Neural progenitor cell (in vitro differentiated cells): ENCODE measurements around the gene FAT2. TPM values are rescaled to one million over a fixed set of nuclear protein-coding genes. Genes with fewer than 3 reads are reported as not detected.

Source experiments
- DNase-seq: peaks from one replicate; pipeline ENCODE4 v3.0.0-alpha.2; 2016; ENCODE audit warnings: low spot score
- H2AFZ ChIP-seq: fragments of 200-600 bp; sonication (generic); replicated peaks from 2 replicates; pipeline ENCODE4 v1.6.1; 2016; ENCODE audit warnings: antibody characterized with exemption
- H3F3A ChIP-seq: fragments of 200-600 bp; sonication (generic); 2 replicates; pipeline ENCODE4 v1.6.1; 2016; ENCODE audit warnings: antibody characterized with exemption, low read depth
- H3K27ac ChIP-seq: fragments of 200-600 bp; sonication (generic); 2 replicates; pipeline ENCODE4 v1.5.1; 2016; ENCODE audit warnings: mild to moderate bottlenecking
- H3K27me3 ChIP-seq: fragments of 200-600 bp; sonication (generic); 2 replicates; pipeline ENCODE4 v1.6.1; 2016; ENCODE audit warnings: mild to moderate bottlenecking, moderate library complexity
- H3K36me3 ChIP-seq: fragments of 200-600 bp; sonication (generic); 2 replicates; pipeline ENCODE4 v1.5.1; 2016
- H3K4me1 ChIP-seq: fragments of 200-600 bp; sonication (generic); 2 replicates; pipeline ENCODE4 v1.6.1; 2016; ENCODE audit warnings: mixed run types
- H3K4me2 ChIP-seq: fragments of 200-600 bp; sonication (generic); 2 replicates; pipeline ENCODE4 v1.6.1; 2016
- H3K4me3 ChIP-seq: fragments of 200-600 bp; sonication (generic); 2 replicates; pipeline ENCODE4 v1.5.1; 2016
- H3K79me2 ChIP-seq: fragments of 200-600 bp; sonication (generic); 2 replicates; pipeline ENCODE4 v1.6.1; 2016; ENCODE audit warnings: low read depth
- H3K9ac ChIP-seq: fragments of 200-600 bp; sonication (generic); 2 replicates; pipeline ENCODE4 v1.6.1; 2016
- H3K9me3 ChIP-seq: fragments of 200-600 bp; sonication (generic); 2 replicates; pipeline ENCODE4 v1.5.1; 2016; ENCODE audit warnings: low read depth
- H4K20me1 ChIP-seq: fragments of 200-600 bp; sonication (generic); 2 replicates; pipeline ENCODE4 v1.6.1; 2016; ENCODE audit warnings: low read depth
- H3K27ac Mint-ChIP-seq: 3 replicates; pipeline ENCODE4 v1.8.0; 2021; ENCODE audit warnings: mixed read lengths
- H3K27me3 Mint-ChIP-seq: 2 replicates; pipeline ENCODE4 v1.8.0; 2022; ENCODE audit warnings: low read depth, mild to moderate bottlenecking, inconsistent platforms, moderate library complexity, mixed read lengths; ENCODE audit not compliant: insufficient read depth
- H3K36me3 Mint-ChIP-seq: 3 replicates; pipeline ENCODE4 v1.8.0; 2021; ENCODE audit warnings: mixed read lengths
- H3K4me1 Mint-ChIP-seq: 3 replicates; pipeline ENCODE4 v1.8.0; 2021; ENCODE audit warnings: mixed read lengths
- H3K4me3 Mint-ChIP-seq: 3 replicates; pipeline ENCODE4 v1.8.0; 2021; ENCODE audit warnings: mild to moderate bottlenecking, moderate library complexity, mixed read lengths
- H3K9me3 Mint-ChIP-seq: 3 replicates; pipeline ENCODE4 v1.8.0; 2020; ENCODE audit warnings: mixed read lengths
- CTCF ChIP-seq: fragments of 200-600 bp; sonication (generic); IDR thresholded peaks from 2 replicates; pipeline ENCODE4 v1.5.1; 2017; ENCODE audit warnings: antibody characterized with exemption, mild to moderate bottlenecking
- EZH2 ChIP-seq: fragments of 200-600 bp; sonication (generic); IDR thresholded peaks from 2 replicates; pipeline ENCODE4 v1.6.1; 2017; ENCODE audit warnings: antibody characterized with exemption, mild to moderate bottlenecking, moderate library complexity
- EZH2phosphoT487 ChIP-seq: fragments of 200-600 bp; sonication (generic); IDR thresholded peaks from 2 replicates; pipeline ENCODE4 v1.6.1; 2017; ENCODE audit warnings: antibody characterized with exemption
- total RNA-seq: library from RNA; depleted of rRNA; stranded (reverse); fragments of >200 nt; gene quantifications from 2 replicates; pipeline ENCODE4 v1.2.3, GENCODE V29; 2015; ENCODE audit warnings: low replicate concordance

FAT2 gene
- total RNA-seq, 1 donor from 2014 or later: 0.36 TPM

- H3K4me3 Mint-ChIP-seq: no peak overlapping the region
- H3K27ac ChIP-seq: no peak overlapping the region
- H3K9me3 Mint-ChIP-seq: no peaks in the 10 kb centered on the region
- no peaks in the 10 kb centered on the region for H3K36me3 ChIP-seq
- no peaks in the 10 kb centered on the region for H3K79me2 ChIP-seq
- TF ChIP-seq EZH2 (no peak), CTCF (no peak), EZH2phosphoT487 (no peak)
- H3K27me3 Mint-ChIP-seq: peaks cover 4% of the 10 kb centered on the region
- no peak overlapping the region for H3K9ac ChIP-seq
- H3K4me1 Mint-ChIP-seq: peaks cover 7% of the 10 kb centered on the region
- H3K4me3 ChIP-seq: no peak overlapping the region
- H3K27me3 ChIP-seq: no peaks in the 10 kb centered on the region
- no peaks in the 10 kb centered on the region for H3F3A ChIP-seq
- no peaks in the 10 kb centered on the region for H3K36me3 Mint-ChIP-seq
- DNase-seq: no peak
- H4K20me1 ChIP-seq: no peaks in the 10 kb centered on the region
- H2AFZ ChIP-seq: no peak overlapping the region
- H3K9me3 ChIP-seq: no peaks in the 10 kb centered on the region
- peaks cover 17% of the 10 kb centered on the region for H3K4me1 ChIP-seq
- no peak overlapping the region for H3K4me2 ChIP-seq
- no peak overlapping the region for H3K27ac Mint-ChIP-seq
These were observed 41.4 kb downstream of the FAT2 start for GRCh38 chr5:151549713-151550112.

GRCh38 chr5:151547364-151547763, 43.8 kb downstream of the FAT2 start:
- H3K27me3 Mint-ChIP-seq: peaks cover 2% of the 10 kb centered on the region
- Histone ChIP-seq H3K4me2 (peak overlapping the region; percentile 68), H3K36me3 (no peaks in the 10 kb centered on the region), H3K27ac (no peak overlapping the region), H3K4me3 (no peak overlapping the region), H3K4me1 (peaks cover 17% of the 10 kb centered on the region), H3F3A (no peaks in the 10 kb centered on the region), H4K20me1 (no peaks in the 10 kb centered on the region), H3K9ac (no peak overlapping the region), H3K9me3 (no peaks in the 10 kb centered on the region), H3K27me3 (no peaks in the 10 kb centered on the region), H2AFZ (no peak overlapping the region), H3K79me2 (no peaks in the 10 kb centered on the region)
- H3K36me3 Mint-ChIP-seq: no peaks in the 10 kb centered on the region
- no peak for DNase-seq
- H3K27ac Mint-ChIP-seq: no peak overlapping the region
- no peak for TF ChIP-seq EZH2
- no peak for TF ChIP-seq CTCF
- TF ChIP-seq EZH2phosphoT487: peak; percentile 81
- H3K9me3 Mint-ChIP-seq: no peaks in the 10 kb centered on the region
- peaks cover 7% of the 10 kb centered on the region for H3K4me1 Mint-ChIP-seq
- no peak overlapping the region for H3K4me3 Mint-ChIP-seq

- H3K79me2 ChIP-seq: no peaks in the 10 kb centered on the region
- DNase-seq: no peak
- H3K4me2 ChIP-seq: no peak overlapping the region
- no peaks in the 10 kb centered on the region for H4K20me1 ChIP-seq
- H3F3A ChIP-seq: no peaks in the 10 kb centered on the region
- H3K4me3 ChIP-seq: no peak overlapping the region
- Mint-ChIP-seq H3K27me3 (no peaks in the 10 kb centered on the region), H3K36me3 (no peaks in the 10 kb centered on the region), H3K9me3 (no peaks in the 10 kb centered on the region), H3K4me1 (no peaks in the 10 kb centered on the region), H3K4me3 (no peak overlapping the region), H3K27ac (no peak overlapping the region)
- H3K4me1 ChIP-seq: peaks cover 3% of the 10 kb centered on the region
- no peak overlapping the region for H2AFZ ChIP-seq
- TF ChIP-seq EZH2phosphoT487: no peak
- TF ChIP-seq EZH2: no peak
- no peak for TF ChIP-seq CTCF
- no peak overlapping the region for H3K27ac ChIP-seq
- H3K9ac ChIP-seq: no peak overlapping the region
- H3K36me3 ChIP-seq: no peaks in the 10 kb centered on the region
- no peaks in the 10 kb centered on the region for H3K27me3 ChIP-seq
- no peaks in the 10 kb centered on the region for H3K9me3 ChIP-seq
These were observed 49.6 kb downstream of the FAT2 start for GRCh38 chr5:151541571-151541970.

Other genes with a start within 250 kb of the FAT2 start
- gene SLC36A2, start 243.8 kb downstream of the FAT2 start, total RNA-seq: not detected in 2 replicates
- gene SLC36A1, start 143.7 kb downstream of the FAT2 start, total RNA-seq: 7.8 and 8.4 TPM in 2 replicates
- gene SPARC, start 95.6 kb upstream of the FAT2 start, total RNA-seq: 122 and 158 TPM in 2 replicates
- 22.8 and 86.4 TPM in 2 replicates for gene ATOX1, start 167.3 kb upstream of the FAT2 start, total RNA-seq
- gene G3BP1, start 180.6 kb upstream of the FAT2 start, total RNA-seq: 212 and 304 TPM in 2 replicates